Endothelial cell (in vitro differentiated cells): ENCODE data around the gene MAP3K2. TPM values are rescaled to one million over a fixed set of nuclear protein-coding genes. Genes with fewer than 3 reads are reported as not detected.

Experiments
- DNase-seq: peaks from one replicate; pipeline ENCODE4 v3.0.0; 2021; ENCODE audit warnings: low spot score
- H3K27ac Mint-ChIP-seq: one replicate; pipeline ENCODE4 v1.8.0; 2021; ENCODE audit warnings: mixed read lengths, inconsistent platforms; ENCODE audit not compliant: unreplicated experiment
- H3K27me3 Mint-ChIP-seq: one replicate; pipeline ENCODE4 v1.8.0; 2021; ENCODE audit warnings: mild to moderate bottlenecking, moderate library complexity, mixed read lengths, inconsistent platforms; ENCODE audit not compliant: unreplicated experiment
- H3K36me3 Mint-ChIP-seq: one replicate; pipeline ENCODE4 v1.8.0; 2021; ENCODE audit warnings: mild to moderate bottlenecking, low read depth, mixed read lengths, inconsistent platforms; ENCODE audit not compliant: unreplicated experiment
- H3K4me1 Mint-ChIP-seq: one replicate; pipeline ENCODE4 v1.8.0; 2021; ENCODE audit warnings: mild to moderate bottlenecking, mixed read lengths, inconsistent platforms; ENCODE audit not compliant: unreplicated experiment
- H3K4me3 Mint-ChIP-seq: one replicate; pipeline ENCODE4 v1.8.0; 2021; ENCODE audit warnings: mild to moderate bottlenecking, mixed read lengths, inconsistent platforms; ENCODE audit not compliant: unreplicated experiment
- H3K9me3 Mint-ChIP-seq: one replicate; pipeline ENCODE4 v1.8.0; 2021; ENCODE audit warnings: mixed read lengths, inconsistent platforms; ENCODE audit not compliant: unreplicated experiment
- total RNA-seq: library from RNA; stranded (reverse); fragmentation: NEBNext Ultra II Directional; extraction: Animal tissue kit (Norgen Biotek cat#: 25700); gene quantifications from one replicate; pipeline ENCODE4 v1.2.1, GENCODE V29; 2021; ENCODE audit not compliant: unreplicated experiment
- TF ChIP-seq, protein P1 (sequence below): fragments of 200-600 bp; sonication (generic); IDR thresholded peaks from one replicate; pipeline ENCODE4 v1.5.0; 2021; ENCODE audit warnings: antibody characterized with exemption; ENCODE audit not compliant: unreplicated experiment

The MAP3K2 gene
- total RNA-seq, 1 donor from 2014 or later, result 27.3 TPM

DNA sequence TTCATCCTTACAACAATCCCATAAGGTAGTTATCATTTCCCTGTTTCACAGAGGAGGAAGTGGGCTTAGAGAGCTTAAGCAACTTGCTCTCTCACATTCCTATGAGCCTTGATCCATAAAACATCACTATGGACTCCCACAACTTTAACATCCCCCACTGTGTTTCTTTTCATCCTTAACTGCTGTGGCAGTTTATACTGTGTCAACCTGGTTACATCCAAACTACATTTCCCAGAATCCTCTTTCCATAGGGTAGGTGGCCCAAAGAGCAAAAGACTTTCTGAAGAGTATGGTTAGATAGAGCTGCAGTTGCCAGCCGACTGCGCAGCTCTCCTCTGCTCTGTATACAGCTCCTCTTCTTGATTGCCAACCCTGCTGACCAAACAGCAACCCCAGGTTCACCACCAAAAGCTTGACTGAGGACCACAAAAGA lies 22.5 kb downstream of the MAP3K2 start:
- no peak for DNase-seq
- TF ChIP-seq, protein P1, sequence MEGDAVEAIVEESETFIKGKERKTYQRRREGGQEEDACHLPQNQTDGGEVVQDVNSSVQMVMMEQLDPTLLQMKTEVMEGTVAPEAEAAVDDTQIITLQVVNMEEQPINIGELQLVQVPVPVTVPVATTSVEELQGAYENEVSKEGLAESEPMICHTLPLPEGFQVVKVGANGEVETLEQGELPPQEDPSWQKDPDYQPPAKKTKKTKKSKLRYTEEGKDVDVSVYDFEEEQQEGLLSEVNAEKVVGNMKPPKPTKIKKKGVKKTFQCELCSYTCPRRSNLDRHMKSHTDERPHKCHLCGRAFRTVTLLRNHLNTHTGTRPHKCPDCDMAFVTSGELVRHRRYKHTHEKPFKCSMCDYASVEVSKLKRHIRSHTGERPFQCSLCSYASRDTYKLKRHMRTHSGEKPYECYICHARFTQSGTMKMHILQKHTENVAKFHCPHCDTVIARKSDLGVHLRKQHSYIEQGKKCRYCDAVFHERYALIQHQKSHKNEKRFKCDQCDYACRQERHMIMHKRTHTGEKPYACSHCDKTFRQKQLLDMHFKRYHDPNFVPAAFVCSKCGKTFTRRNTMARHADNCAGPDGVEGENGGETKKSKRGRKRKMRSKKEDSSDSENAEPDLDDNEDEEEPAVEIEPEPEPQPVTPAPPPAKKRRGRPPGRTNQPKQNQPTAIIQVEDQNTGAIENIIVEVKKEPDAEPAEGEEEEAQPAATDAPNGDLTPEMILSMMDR, result no peak
- Mint-ChIP-seq H3K9me3 (no peaks in the 10 kb centered on the region), H3K27me3 (peaks cover 1% of the 10 kb centered on the region), H3K4me3 (no peak overlapping the region), H3K36me3 (peaks cover 8% of the 10 kb centered on the region), H3K27ac (no peak overlapping the region), H3K4me1 (peaks cover 7% of the 10 kb centered on the region)

DNA sequence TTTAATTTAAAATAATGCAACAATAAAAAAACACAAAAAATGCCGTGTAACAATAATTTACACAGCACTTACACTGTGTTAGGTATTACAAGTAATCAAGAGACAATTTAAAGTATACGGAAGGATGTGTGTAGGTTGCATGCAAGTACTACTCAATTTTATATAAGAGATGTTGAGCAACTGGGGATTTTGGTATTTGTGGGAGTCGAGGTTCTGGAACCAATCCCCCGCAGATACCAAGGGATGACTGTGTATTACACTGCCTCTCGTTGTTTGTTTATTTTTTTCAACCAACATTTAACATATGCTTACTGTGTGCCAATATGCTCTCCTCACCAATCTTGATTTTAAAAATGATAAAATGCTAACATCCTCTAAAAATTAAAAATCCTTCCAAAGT lies 24.8 kb downstream of the MAP3K2 start:
- TF ChIP-seq, protein P1, result no peak
- no peak overlapping the region for H3K27ac Mint-ChIP-seq

DNA sequence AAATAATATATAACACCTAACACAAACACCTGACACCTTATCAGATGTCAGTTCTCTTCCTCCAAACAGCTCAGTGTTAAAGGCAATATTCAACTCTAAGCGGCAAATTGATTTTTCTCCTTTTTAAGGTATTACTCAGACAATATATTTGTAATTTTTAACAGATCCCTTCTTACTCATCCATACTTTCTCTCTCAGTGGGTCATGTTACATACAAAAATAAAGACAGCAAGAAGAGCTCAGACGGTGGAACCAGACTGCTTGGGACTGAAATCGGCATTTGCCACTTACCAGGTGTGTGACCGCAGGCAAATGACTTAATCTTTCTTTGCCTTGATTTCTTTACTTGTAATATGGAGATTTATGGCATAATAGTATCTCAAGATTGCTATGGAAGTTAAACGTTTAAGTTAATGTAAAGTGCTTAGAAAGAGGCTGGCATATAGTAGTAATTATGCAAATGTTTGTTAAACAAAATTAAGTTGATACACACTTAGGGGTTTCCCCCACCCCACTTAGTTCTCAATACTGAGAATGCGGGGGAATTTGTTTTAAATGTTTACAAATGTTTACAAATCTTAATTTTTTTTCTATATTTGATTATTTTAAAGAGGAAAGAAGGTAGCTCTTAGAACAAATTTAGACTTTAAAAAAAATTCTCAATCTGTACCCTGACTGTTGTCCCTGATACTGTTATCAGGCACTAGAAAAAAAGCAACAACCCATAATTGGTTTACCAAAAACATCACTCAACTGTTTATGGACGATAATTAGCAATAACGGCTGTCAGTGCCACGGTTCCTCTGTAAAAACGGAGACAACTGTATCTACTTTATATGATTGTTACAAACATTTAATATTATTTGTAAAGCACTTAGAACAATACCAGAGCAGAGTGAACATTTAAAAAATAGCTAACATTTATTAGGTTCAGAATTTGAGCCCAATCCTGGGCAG lies 25.6 kb downstream of the MAP3K2 start:
- no peaks in the 10 kb centered on the region for H3K9me3 Mint-ChIP-seq

More for the DNA sequence above, 24.8 kb downstream of the MAP3K2 start:
- Mint-ChIP-seq H3K4me1 (peaks cover 12% of the 10 kb centered on the region), H3K27me3 (peaks cover 1% of the 10 kb centered on the region), H3K9me3 (no peaks in the 10 kb centered on the region), H3K4me3 (no peak overlapping the region), H3K36me3 (no peaks in the 10 kb centered on the region)
- no peak for DNase-seq

DNA sequence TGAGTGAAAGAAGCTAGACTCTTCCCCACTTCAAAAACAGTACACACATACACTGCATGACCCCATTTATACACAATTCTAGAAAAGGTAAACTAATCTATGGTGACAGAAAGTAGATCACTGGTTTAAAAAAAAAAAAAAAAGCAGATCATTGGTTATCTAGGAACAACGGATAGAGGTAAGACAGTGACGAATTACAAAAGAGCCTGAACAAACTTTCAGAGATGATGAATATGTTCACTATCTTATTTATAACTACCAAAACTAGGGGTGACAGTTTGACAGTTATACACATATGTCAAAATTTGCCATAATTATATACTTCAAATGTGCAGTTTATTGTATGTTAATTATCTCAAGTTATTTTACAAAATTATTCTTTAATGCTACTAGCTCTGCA lies 27.5 kb downstream of the MAP3K2 start:
- no peaks in the 10 kb centered on the region for H3K27me3 Mint-ChIP-seq
- no peaks in the 10 kb centered on the region for H3K9me3 Mint-ChIP-seq

More for the DNA sequence above, 25.6 kb downstream of the MAP3K2 start:
- Mint-ChIP-seq H3K27ac (no peak overlapping the region), H3K4me1 (peaks cover 12% of the 10 kb centered on the region), H3K36me3 (no peaks in the 10 kb centered on the region), H3K4me3 (no peak overlapping the region), H3K27me3 (peaks cover 1% of the 10 kb centered on the region)
- no peak for DNase-seq
- TF ChIP-seq, protein P1, result no peak

More for the DNA sequence above, 27.5 kb downstream of the MAP3K2 start:
- H3K36me3 Mint-ChIP-seq, result no peaks in the 10 kb centered on the region
- TF ChIP-seq, protein P1, result no peak
- H3K27ac Mint-ChIP-seq, result no peak overlapping the region
- DNase-seq, result no peak
- H3K4me1 Mint-ChIP-seq, result peaks cover 11% of the 10 kb centered on the region
- no peak overlapping the region for H3K4me3 Mint-ChIP-seq
